NCI-H510A (cell line): ENCODE data around the gene DUSP16.
"Not testable (repeated sequence)": the region's sequence is repeated elsewhere in the genome, so short reads cannot be mapped to it uniquely, and the experiment has no call there.

Experiments
- DNase-seq: peaks from one replicate; lab custom pipeline; 2025; lab: John Stamatoyannopoulos, UW

The DUSP16 gene

GRCh38 chr12:12562585-12563261 lies at the start of gene DUSP16:
TSS of gene DUSP16 (minus strand) at chr12:12562863. CDS start at chr12:12521098, 41,765 bp downstream.
- peak; percentile 89 for DNase-seq

- DNase-seq = peak; percentile 1
Observed at GRCh38 chr12:12612358-12612757, 49.7 kb upstream of the DUSP16 start.

GRCh38 chr12:12611512-12612306 lies 49.0 kb upstream of the DUSP16 start, which contains the start of gene CREBL2:
TSS of gene CREBL2 (plus strand) at chr12:12611876. CDS start at chr12:12612173, 297 bp downstream.
- peak; percentile 94 for DNase-seq

GRCh38 chr12:12610711-12611110 lies 48.0 kb upstream of the DUSP16 start:
- no peak for DNase-seq

- no peak for DNase-seq
Observed at GRCh38 chr12:12609692-12610091, 47.0 kb upstream of the DUSP16 start.

GRCh38 chr12:12608557-12608957 lies 45.9 kb upstream of the DUSP16 start:
- DNase-seq = no peak

GRCh38 chr12:12606781-12607589 lies 44.3 kb upstream of the DUSP16 start:
- DNase-seq = no peak

- no peak for DNase-seq
Observed at GRCh38 chr12:12604740-12605139, 42.1 kb upstream of the DUSP16 start.

GRCh38 chr12:12600659-12601058 lies 38.0 kb upstream of the DUSP16 start:
- DNase-seq = no peak

- DNase-seq = no peak
Observed at GRCh38 chr12:12599750-12600643, 37.3 kb upstream of the DUSP16 start.

- no peak for DNase-seq
Observed at GRCh38 chr12:12598864-12599263, 36.2 kb upstream of the DUSP16 start.

GRCh38 chr12:12596598-12596997 lies 33.9 kb upstream of the DUSP16 start:
- not testable (repeated sequence) for DNase-seq

GRCh38 chr12:12595929-12596328 lies 33.3 kb upstream of the DUSP16 start:
- not testable (repeated sequence) for DNase-seq

- DNase-seq = no peak
Observed at GRCh38 chr12:12592930-12593329, 30.3 kb upstream of the DUSP16 start.

GRCh38 chr12:12590961-12591360 lies 28.3 kb upstream of the DUSP16 start:
- no peak for DNase-seq

- DNase-seq = not testable (repeated sequence)
Observed at GRCh38 chr12:12588436-12588835, 25.8 kb upstream of the DUSP16 start.

GRCh38 chr12:12587878-12588277 lies 25.2 kb upstream of the DUSP16 start:
- DNase-seq = no peak

- DNase-seq = no peak
Observed at GRCh38 chr12:12586879-12587675, 24.4 kb upstream of the DUSP16 start.

- DNase-seq = no peak
Observed at GRCh38 chr12:12585115-12585863, 22.6 kb upstream of the DUSP16 start.
